Activated effector memory CD4-positive, alpha-beta T cell treated with anti-CD3 and anti-CD28 coated beads, Interleukin-2, amount 50 U/mL, for 16 hours (primary cell): ENCODE results near the gene HACL1.

ENCODE experiments used
- DNase-seq: peaks from one replicate; pipeline ENCODE4 v3.0.0-alpha.2; 2020

The HACL1 gene

GRCh38 chr3:15522016-15522415 is 79.4 kb downstream of the HACL1 start:
- no peak for DNase-seq

GRCh38 chr3:15521573-15521965 is 79.8 kb downstream of the HACL1 start, which contains the start of gene COLQ:
Gene COLQ (minus strand): TSS chr3:15521706. CDS start chr3:15521625, 81 bp downstream.
- DNase-seq = peak; percentile 22

GRCh38 chr3:15520804-15521572 is 80.4 kb downstream of the HACL1 start:
- peak; percentile 37 for DNase-seq

- DNase-seq = peak; percentile 62
These were observed 81.2 kb downstream of the HACL1 start for GRCh38 chr3:15520185-15520584.

- DNase-seq = peak; percentile 21
These were observed 82.3 kb downstream of the HACL1 start for GRCh38 chr3:15519096-15519495.

- DNase-seq = peak; percentile 21
These were observed 86.6 kb downstream of the HACL1 start for GRCh38 chr3:15514663-15515340.

- peak; percentile 10 for DNase-seq
These were observed 87.3 kb downstream of the HACL1 start for GRCh38 chr3:15513810-15514662.

- peak; percentile 8 for DNase-seq
These were observed 88.3 kb downstream of the HACL1 start for GRCh38 chr3:15513116-15513515.

- no peak for DNase-seq
These were observed 89.2 kb downstream of the HACL1 start for GRCh38 chr3:15512166-15512565.

GRCh38 chr3:15511156-15511555 is 90.2 kb downstream of the HACL1 start:
- peak; percentile 28 for DNase-seq
